Activated CD8-positive, alpha-beta T cell treated with anti-CD3 and anti-CD28 coated beads for 36 hours (primary cell): ENCODE results near the gene FXYD7. TPM values are rescaled to one million over a fixed set of nuclear protein-coding genes. Genes with fewer than 3 reads are reported as not detected.

Experiments
- ATAC-seq: fragments of 200-7000 bp; cut with Tn5 transposase; one replicate; pipeline ENCODE4 v1.10.0; 2021; ENCODE audit warnings: mild to moderate bottlenecking, moderate library complexity
- CTCF ChIA-PET: fragments of 350-600 bp; sonication (Branson Sonifier 250); formaldehyde crosslinking; loops from one replicate; lab custom pipeline; 2021; ENCODE audit warnings: antibody characterized with exemption; lab: Charles Lee
- POLR2A ChIA-PET: fragments of 350-600 bp; sonication (Branson Sonifier 250); formaldehyde crosslinking; loops from one replicate; lab custom pipeline; 2021; ENCODE audit warnings: antibody characterized with exemption; lab: Charles Lee
- DNase-seq: peaks from one replicate; pipeline ENCODE4 v3.0.0-alpha.2; 2020
- H3K27ac Mint-ChIP-seq: one replicate; pipeline ENCODE4 v1.8.0; 2021; ENCODE audit warnings: mild to moderate bottlenecking, mixed read lengths
- H3K27me3 Mint-ChIP-seq: one replicate; pipeline ENCODE4 v1.8.0; 2021; ENCODE audit warnings: mixed read lengths
- H3K36me3 Mint-ChIP-seq: one replicate; pipeline ENCODE4 v1.8.0; 2021; ENCODE audit warnings: low read depth, mixed read lengths
- H3K4me1 Mint-ChIP-seq: one replicate; pipeline ENCODE4 v1.8.0; 2021; ENCODE audit warnings: low read depth, mixed read lengths
- H3K4me3 Mint-ChIP-seq: one replicate; pipeline ENCODE4 v1.8.0; 2021; ENCODE audit warnings: mild to moderate bottlenecking, moderate library complexity, mixed read lengths
- H3K9me3 Mint-ChIP-seq: one replicate; pipeline ENCODE4 v1.8.0; 2021; ENCODE audit warnings: mixed read lengths
- CTCF ChIP-seq: fragments of 200-600 bp; IDR thresholded peaks from one replicate; pipeline ENCODE4 v1.8.0; 2022; ENCODE audit warnings: antibody characterized with exemption, mild to moderate bottlenecking
- intact Hi-C: fragments of 100-400 bp; cut with micrococcal nuclease; formaldehyde crosslinking; loops from one replicate; pipeline ENCODE4 v1.10.0; 2022
- total RNA-seq, 2 experiments: library from RNA; stranded (reverse); gene quantifications; one replicate each; pipeline ENCODE4 v1.2.3, GENCODE V29; 2021

Gene FXYD7
- total RNA-seq, 2 experiments from 2014 or later, result 0.38 TPM; not detected in 1

- ChIA-PET POLR2A (interaction anchor here (1.1 to 1.9 kb wide), 3 partner anchors 10 to 122 kb away, joined by 3 to 9 read pairs (median 4); partner anchors contain the start of gene FXYD5), CTCF (interaction anchor here (0.6 to 3.9 kb wide), 4 partner anchors 10 to 84 kb away, joined by 3 to 57 read pairs (median 3); partner anchors contain the start of genes FAM187B and FXYD5)
- peaks cover 36% of the 10 kb centered on the region for H3K4me1 Mint-ChIP-seq
- ATAC-seq (no peak), DNase-seq (no peak)
- intact Hi-C loops, result loop anchor here (5.0 to 10.0 kb wide), 2 partner anchors 68 to 121 kb away; partner anchors contain the start of gene USF2
- H3K36me3 Mint-ChIP-seq, result no peaks in the 10 kb centered on the region
- H3K27ac Mint-ChIP-seq, result no peak overlapping the region
- peaks cover 7% of the 10 kb centered on the region for H3K27me3 Mint-ChIP-seq
- no peaks in the 10 kb centered on the region for H3K9me3 Mint-ChIP-seq
- TF ChIP-seq CTCF, result no peak
- H3K4me3 Mint-ChIP-seq, result no peak overlapping the region
These were observed 763 bp downstream of the FXYD7 start for GRCh38 chr19:35143818-35144217.

GRCh38 chr19:35144259-35144599 lies 1.2 kb downstream of the FXYD7 start:
- Mint-ChIP-seq H3K4me1 (peaks cover 36% of the 10 kb centered on the region), H3K4me3 (no peak overlapping the region)
- POLR2A ChIA-PET, result interaction anchor here (0.8 to 1.9 kb wide), 4 partner anchors 10 to 122 kb away, joined by 3 to 9 read pairs (median 4); partner anchors contain the start of gene FXYD5

GRCh38 chr19:35144600-35145436 lies 1.8 kb downstream of the FXYD7 start:
- no peak for TF ChIP-seq CTCF
- CTCF ChIA-PET, result interaction anchor here (2.2 kb wide), 1 partner anchor 9 kb away, joined by 16 read pairs; the partner anchor contains the start of gene FXYD5
- Mint-ChIP-seq H3K9me3 (no peaks in the 10 kb centered on the region), H3K4me3 (no peak overlapping the region), H3K36me3 (no peaks in the 10 kb centered on the region), H3K27ac (no peak overlapping the region), H3K4me1 (peaks cover 36% of the 10 kb centered on the region), H3K27me3 (peaks cover 7% of the 10 kb centered on the region)
- POLR2A ChIA-PET, result interaction anchor here (0.8 to 1.9 kb wide), 6 partner anchors 9 to 210 kb away, joined by 3 to 9 read pairs (median 4); partner anchors contain the start of gene FXYD5
- intact Hi-C loops, result loop anchor here (5.0 to 10.0 kb wide), 2 partner anchors 67 to 120 kb away; partner anchors contain the start of gene USF2
- no peak for DNase-seq
- no peak for ATAC-seq

More at GRCh38 chr19:35144259-35144599, 1.2 kb downstream of the FXYD7 start:
- ATAC-seq, result no peak
- Mint-ChIP-seq H3K36me3 (no peaks in the 10 kb centered on the region), H3K27me3 (peaks cover 7% of the 10 kb centered on the region), H3K27ac (no peak overlapping the region), H3K9me3 (no peaks in the 10 kb centered on the region)
- intact Hi-C loops, result loop anchor here (5.0 to 10.0 kb wide), 2 partner anchors 68 to 121 kb away; partner anchors contain the start of gene USF2
- no peak for DNase-seq
- no peak for TF ChIP-seq CTCF
- CTCF ChIA-PET, result interaction anchor here (0.6 to 2.2 kb wide), 2 partner anchors 10 to 72 kb away, joined by 3 to 16 read pairs; partner anchors contain the start of gene FXYD5

GRCh38 chr19:35146746-35147459 lies 3.8 kb downstream of the FXYD7 start:
- peaks cover 26% of the 10 kb centered on the region for H3K4me1 Mint-ChIP-seq
- H3K36me3 Mint-ChIP-seq, result no peaks in the 10 kb centered on the region
- TF ChIP-seq CTCF, result no peak
- ATAC-seq, result no peak
- no peaks in the 10 kb centered on the region for H3K9me3 Mint-ChIP-seq
- H3K4me3 Mint-ChIP-seq, result no peak overlapping the region
- POLR2A ChIA-PET, result interaction anchor here (1.1 kb wide), 1 partner anchor 10 kb away, joined by 3 read pairs; no protein-coding TSS in a partner anchor
- intact Hi-C loops, result loop anchor here (10.0 kb wide), 1 partner anchor 118 kb away; the partner anchor contains the start of gene USF2
- peaks cover 7% of the 10 kb centered on the region for H3K27me3 Mint-ChIP-seq
- CTCF ChIA-PET, result interaction anchor here (1.1 kb wide), 1 partner anchor 80 kb away, joined by 3 read pairs; no protein-coding TSS in a partner anchor
- H3K27ac Mint-ChIP-seq, result no peak overlapping the region
- DNase-seq, result no peak
